ENCODE measurements around the gene ROR1. TPM values are rescaled to one million over a fixed set of nuclear protein-coding genes. Genes with fewer than 3 reads are reported as not detected.

ROR1 gene
- polyA plus RNA-seq, 1 experiment, result 7.1 TPM

DNA sequence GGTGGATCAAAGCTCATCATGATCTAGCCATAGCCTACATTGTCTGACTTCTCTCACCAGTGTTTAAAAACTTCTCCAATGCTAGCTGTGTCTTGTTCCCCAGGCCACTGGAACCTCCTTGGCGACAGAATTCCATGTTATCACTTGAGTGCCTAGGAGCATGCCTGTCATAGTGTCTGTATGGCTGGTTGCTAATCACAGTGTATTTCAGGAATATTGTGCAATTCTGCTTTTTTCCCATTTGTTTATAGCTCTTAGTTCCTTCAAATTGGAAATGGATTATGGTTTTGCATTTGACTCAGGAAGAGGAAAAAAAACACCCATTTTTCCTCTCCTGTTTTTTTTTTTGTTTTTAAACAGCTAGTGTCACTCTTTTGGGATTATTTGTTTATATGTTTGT is 25.5 kb downstream of the ROR1 start:
- ChIA-PET POLR2A (interaction anchor here (0.6 kb wide), 1 partner anchor 21 kb away, joined by 4 read pairs; no protein-coding TSS in a partner anchor), CTCF (interaction anchor here (1.2 to 1.5 kb wide), 3 partner anchors 15 to 338 kb away, joined by 3 to 5 read pairs (median 3); no protein-coding TSS in a partner anchor)
- TF ChIP-seq, protein P1, sequence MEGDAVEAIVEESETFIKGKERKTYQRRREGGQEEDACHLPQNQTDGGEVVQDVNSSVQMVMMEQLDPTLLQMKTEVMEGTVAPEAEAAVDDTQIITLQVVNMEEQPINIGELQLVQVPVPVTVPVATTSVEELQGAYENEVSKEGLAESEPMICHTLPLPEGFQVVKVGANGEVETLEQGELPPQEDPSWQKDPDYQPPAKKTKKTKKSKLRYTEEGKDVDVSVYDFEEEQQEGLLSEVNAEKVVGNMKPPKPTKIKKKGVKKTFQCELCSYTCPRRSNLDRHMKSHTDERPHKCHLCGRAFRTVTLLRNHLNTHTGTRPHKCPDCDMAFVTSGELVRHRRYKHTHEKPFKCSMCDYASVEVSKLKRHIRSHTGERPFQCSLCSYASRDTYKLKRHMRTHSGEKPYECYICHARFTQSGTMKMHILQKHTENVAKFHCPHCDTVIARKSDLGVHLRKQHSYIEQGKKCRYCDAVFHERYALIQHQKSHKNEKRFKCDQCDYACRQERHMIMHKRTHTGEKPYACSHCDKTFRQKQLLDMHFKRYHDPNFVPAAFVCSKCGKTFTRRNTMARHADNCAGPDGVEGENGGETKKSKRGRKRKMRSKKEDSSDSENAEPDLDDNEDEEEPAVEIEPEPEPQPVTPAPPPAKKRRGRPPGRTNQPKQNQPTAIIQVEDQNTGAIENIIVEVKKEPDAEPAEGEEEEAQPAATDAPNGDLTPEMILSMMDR (IDR thresholded peaks at IDR 0.05; ENCODE audit: low read depth, low read length), result no peak
- H3K9me3 ChIP-seq (ENCODE audit: control insufficient read depth, insufficient read depth, low read length), result no peaks in the 10 kb centered on the region
- DNase-seq (ENCODE audit: low read depth, low spot score), result no peak
- H3K27me3 ChIP-seq (ENCODE audit: control insufficient read depth, insufficient read depth, low read length), result no peaks in the 10 kb centered on the region
- no peak overlapping the region for H3K4me3 ChIP-seq (ENCODE audit: low read depth, low read length)
- H3K27ac ChIP-seq (ENCODE audit: low read depth, low read length), result no peak overlapping the region

DNA sequence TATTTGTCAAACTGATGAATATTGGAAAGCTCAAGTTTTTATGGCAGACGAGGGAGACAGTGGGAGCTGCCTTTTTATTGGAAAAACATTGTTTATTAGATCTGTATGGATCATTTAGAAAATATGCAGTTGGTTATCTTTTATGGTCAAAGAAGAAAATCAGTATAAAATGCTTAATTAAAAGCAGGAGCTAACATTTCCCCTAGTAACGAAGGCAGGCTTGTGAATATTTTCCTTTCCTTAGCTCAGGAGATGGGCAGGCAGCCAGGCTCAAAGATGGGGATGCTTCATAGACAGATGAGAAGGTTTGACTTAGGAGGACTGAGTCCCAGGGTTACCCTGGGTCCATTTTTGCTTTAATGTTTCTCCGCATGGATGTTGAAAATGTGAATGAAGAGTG is 26.0 kb downstream of the ROR1 start:
- no peak overlapping the region for H3K4me3 ChIP-seq (ENCODE audit: low read depth, low read length)

DNA sequence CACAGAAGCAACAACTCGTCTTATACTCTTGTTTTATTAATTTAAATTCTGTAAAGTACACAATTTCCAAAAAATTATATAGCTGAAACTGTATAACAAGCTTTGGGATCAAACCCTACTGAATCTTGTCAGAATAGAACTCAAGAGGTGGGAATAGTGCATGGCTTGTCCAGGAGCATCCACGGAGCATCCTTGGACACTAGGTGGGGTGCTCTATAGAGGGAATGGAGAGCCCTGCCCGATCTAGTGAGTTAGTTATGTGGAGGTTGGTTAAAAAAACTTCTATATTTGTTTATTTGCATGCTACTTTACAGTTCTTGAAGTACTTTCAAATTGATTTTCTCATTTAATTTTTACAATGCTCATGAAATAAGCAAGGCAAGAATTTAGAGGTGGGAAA is 28.3 kb downstream of the ROR1 start:
- ChIA-PET CTCF (no interaction called here), POLR2A (no interaction called here)
- no peak for DNase-seq (ENCODE audit: low read depth, low spot score)

More for the DNA sequence above, 26.0 kb downstream of the ROR1 start:
- H3K27me3 ChIP-seq (ENCODE audit: control insufficient read depth, insufficient read depth, low read length), result no peaks in the 10 kb centered on the region
- no peak for DNase-seq (ENCODE audit: low read depth, low spot score)
- ChIA-PET CTCF (interaction anchor here (1.2 to 1.5 kb wide), 3 partner anchors 15 to 338 kb away, joined by 3 to 5 read pairs (median 3); no protein-coding TSS in a partner anchor), POLR2A (no interaction called here)
- H3K27ac ChIP-seq (ENCODE audit: low read depth, low read length), result no peak overlapping the region
- TF ChIP-seq, protein P1 (IDR thresholded peaks at IDR 0.05; ENCODE audit: low read depth, low read length), result no peak
- H3K9me3 ChIP-seq (ENCODE audit: control insufficient read depth, insufficient read depth, low read length), result no peaks in the 10 kb centered on the region

DNA sequence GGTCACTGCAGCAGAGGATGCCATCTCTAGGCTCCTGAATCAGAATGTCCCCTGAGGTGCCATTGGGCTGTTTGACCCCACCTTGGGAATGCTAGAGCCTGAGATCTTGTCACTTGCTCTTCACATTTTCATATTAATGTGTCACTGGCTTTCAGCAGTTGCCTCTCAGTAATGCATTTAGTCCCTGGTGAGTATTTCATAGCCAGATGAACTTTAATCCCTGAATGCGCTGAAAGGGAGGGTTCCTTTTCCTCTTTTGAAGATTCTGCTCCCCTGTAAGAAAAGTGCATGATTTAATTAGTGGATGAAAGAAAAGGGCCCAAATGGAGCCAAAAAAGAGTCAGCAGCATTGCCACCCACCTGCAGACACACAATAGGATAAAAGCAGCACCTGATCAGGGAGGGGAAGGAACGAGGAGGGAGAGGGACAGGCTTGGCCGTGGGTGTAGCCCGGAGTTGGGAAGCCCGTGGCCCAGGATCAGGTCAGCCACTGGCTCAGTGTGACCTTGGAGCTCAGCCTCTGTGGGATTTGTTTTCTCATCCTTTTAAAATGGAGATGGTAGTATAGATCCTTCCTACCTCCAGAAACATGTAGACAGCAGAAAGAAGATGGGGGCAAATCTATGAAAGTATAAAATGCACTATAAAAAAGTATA is 31.1 kb downstream of the ROR1 start:
- POLR2A ChIA-PET, result no interaction called here
- CTCF ChIA-PET, result no interaction called here
- TF ChIP-seq, protein P1 (IDR thresholded peaks at IDR 0.05; ENCODE audit: low read depth, low read length), result no peak
- H3K9me3 ChIP-seq (ENCODE audit: control insufficient read depth, insufficient read depth, low read length), result no peaks in the 10 kb centered on the region
- H3K27ac ChIP-seq (ENCODE audit: low read depth, low read length), result no peak overlapping the region
- no peaks in the 10 kb centered on the region for H3K27me3 ChIP-seq (ENCODE audit: control insufficient read depth, insufficient read depth, low read length)
- no peak for DNase-seq (ENCODE audit: low read depth, low spot score)
- no peak overlapping the region for H3K4me3 ChIP-seq (ENCODE audit: low read depth, low read length)

More for the DNA sequence above, 28.3 kb downstream of the ROR1 start:
- H3K27me3 ChIP-seq (ENCODE audit: control insufficient read depth, insufficient read depth, low read length), result no peaks in the 10 kb centered on the region
- H3K9me3 ChIP-seq (ENCODE audit: control insufficient read depth, insufficient read depth, low read length), result no peaks in the 10 kb centered on the region
- TF ChIP-seq, protein P1 (IDR thresholded peaks at IDR 0.05; ENCODE audit: low read depth, low read length), result no peak
- H3K27ac ChIP-seq (ENCODE audit: low read depth, low read length), result no peak overlapping the region
- no peak overlapping the region for H3K4me3 ChIP-seq (ENCODE audit: low read depth, low read length)

DNA sequence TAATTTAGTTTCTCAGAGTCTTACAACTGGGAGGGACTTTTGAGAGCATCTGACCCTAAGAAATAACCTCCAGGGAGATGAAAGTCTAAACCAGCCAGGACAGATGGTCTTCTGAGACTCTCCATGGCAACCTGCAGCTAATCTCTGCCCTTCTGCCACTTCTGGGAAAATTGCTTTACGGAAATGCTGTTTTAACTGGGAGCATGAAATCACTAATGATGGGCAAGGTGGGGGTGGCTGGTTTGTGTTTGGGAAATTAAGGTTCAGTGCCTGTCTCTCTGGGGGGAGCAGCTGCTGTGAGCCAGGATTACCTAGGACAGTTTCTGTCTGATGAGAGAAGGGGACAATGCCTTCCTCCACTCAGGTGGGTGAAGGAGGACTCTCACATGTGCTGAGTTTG is 33.2 kb downstream of the ROR1 start:
- TF ChIP-seq, protein P1 (IDR thresholded peaks at IDR 0.05; ENCODE audit: low read depth, low read length), result no peak
- DNase-seq (ENCODE audit: low read depth, low spot score), result no peak
- Histone ChIP-seq H3K9me3 (ENCODE audit: control insufficient read depth, insufficient read depth, low read length) (no peaks in the 10 kb centered on the region), H3K27me3 (ENCODE audit: control insufficient read depth, insufficient read depth, low read length) (no peaks in the 10 kb centered on the region), H3K4me3 (ENCODE audit: low read depth, low read length) (no peak overlapping the region), H3K27ac (ENCODE audit: low read depth, low read length) (no peak overlapping the region)
- POLR2A ChIA-PET, result no interaction called here
- CTCF ChIA-PET, result no interaction called here
